NB4 (cell line): ENCODE results near the gene TSEN34.

Source experiments
- CTCF ChIP-seq: IDR thresholded peaks from one replicate; pipeline ENCODE4 v1.5.1; 2012; ENCODE audit warnings: low read depth, low read length
- POLR2A ChIP-seq: IDR thresholded peaks from 2 replicates; pipeline ENCODE4 v1.6.1; 2011; ENCODE audit warnings: mild to moderate bottlenecking; ENCODE audit not compliant: insufficient read length; ENCODE audit errors: extremely low read depth

DNA sequence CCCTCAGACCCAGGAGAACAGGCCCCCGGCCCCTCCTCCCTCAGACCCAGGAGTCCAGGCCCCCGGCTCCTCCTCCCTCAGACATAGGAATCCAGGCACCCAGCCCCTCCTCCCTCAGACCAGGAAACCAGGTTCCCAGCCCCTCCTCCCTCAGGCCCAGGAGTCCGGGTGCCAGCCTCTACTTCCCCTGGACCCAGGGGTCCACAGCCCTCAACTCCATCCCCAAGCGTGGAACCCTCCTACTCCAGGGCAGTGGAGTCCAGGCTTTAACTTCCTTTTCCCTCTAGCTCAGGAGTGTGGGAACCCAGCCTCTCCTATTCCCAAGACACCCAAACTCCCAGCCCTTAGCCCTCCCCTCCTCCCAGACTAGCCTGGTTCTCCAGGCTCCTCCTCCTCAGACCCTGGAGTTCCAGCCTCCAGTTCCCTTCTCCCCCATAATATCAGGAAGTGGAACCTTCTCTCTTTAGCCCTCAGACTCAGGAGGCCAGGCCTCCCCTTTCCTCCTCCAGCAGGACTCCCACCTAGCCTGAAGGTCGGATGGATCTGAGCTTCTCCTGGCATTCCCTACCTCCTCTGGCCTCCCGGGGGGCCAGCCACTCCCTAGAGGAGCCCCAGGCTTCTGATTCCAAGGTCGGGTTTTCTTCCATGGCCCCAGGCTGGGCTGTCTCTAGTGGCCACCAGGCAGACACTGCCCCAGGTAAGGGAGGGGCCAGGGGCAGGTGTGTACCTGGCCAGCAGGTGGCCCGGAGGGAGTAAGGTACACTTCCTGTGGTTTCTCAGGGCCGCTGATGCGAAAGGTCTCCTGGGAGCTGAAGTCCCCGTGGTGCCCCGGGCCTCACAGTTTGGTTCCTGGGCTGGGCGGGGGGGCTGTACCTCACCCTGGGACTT, 18.4 kb upstream of the TSEN34 start, which contains the start of gene TMC4:
- TF ChIP-seq CTCF (no peak), POLR2A (no peak)
